Measurements from ENCODE around the gene OPRM1.

DNA sequence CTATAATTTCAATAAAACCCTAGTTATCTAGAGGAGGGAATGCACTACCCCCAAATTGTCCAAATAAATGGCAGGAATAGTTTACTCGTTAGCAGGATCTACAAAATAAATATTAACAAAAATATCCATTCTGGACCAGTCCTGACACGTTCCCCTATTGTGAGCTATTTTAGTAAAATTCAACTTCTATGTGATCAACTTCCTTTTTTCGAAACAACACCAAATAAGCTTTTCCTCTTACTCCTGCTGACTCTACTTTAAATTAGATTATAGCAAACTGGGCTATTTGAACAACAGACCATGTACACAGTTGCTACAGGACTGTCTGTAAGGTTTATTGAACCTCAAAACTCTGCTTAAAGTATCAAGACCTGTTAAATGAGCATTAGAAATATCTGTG lies 163.3 kb downstream of the OPRM1 start:
- TF ChIP-seq, protein P1, sequence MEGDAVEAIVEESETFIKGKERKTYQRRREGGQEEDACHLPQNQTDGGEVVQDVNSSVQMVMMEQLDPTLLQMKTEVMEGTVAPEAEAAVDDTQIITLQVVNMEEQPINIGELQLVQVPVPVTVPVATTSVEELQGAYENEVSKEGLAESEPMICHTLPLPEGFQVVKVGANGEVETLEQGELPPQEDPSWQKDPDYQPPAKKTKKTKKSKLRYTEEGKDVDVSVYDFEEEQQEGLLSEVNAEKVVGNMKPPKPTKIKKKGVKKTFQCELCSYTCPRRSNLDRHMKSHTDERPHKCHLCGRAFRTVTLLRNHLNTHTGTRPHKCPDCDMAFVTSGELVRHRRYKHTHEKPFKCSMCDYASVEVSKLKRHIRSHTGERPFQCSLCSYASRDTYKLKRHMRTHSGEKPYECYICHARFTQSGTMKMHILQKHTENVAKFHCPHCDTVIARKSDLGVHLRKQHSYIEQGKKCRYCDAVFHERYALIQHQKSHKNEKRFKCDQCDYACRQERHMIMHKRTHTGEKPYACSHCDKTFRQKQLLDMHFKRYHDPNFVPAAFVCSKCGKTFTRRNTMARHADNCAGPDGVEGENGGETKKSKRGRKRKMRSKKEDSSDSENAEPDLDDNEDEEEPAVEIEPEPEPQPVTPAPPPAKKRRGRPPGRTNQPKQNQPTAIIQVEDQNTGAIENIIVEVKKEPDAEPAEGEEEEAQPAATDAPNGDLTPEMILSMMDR (conservative IDR thresholded peaks at IDR 0.05), result no peak
- TF ChIP-seq ZFX (IDR thresholded peaks at IDR 0.05), result no peak
